ENCODE results near the gene CD86. TPM values are rescaled to one million over a fixed set of nuclear protein-coding genes. Genes with fewer than 3 reads are reported as not detected.

The CD86 gene
- total RNA-seq, 1 experiment from 2014 or later = not detected

DNA sequence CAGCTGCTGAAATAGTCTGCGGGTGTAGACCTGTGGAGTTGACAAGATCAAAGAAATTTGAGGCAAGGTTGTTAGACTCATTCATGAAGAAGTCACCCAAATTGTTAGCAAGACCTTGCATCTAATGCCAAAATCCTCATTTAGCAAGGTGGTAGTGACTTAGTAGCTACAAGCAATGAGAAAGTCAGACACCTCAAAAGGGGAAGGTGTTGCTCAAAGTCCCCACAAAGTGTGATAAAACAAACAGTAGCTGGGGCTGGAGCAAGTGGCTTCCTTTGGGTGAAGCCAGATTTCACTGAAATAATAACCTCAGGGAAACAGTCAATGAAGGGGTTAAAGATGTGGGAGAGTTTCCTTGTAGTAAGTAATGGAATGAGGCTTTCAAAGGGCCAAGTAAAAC lies 44.9 kb downstream of the CD86 start:
- H3K27ac Mint-ChIP-seq (ENCODE audit: low read depth, unreplicated experiment) = no peak overlapping the region
- intact Hi-C loops (cut with micrococcal nuclease) = loop anchor here (2.0 to 10.0 kb wide), 3 partner anchors 201 to 553 kb away; no protein-coding TSS in a partner anchor
- DNase-seq (ENCODE audit: unreplicated experiment) = no peak
- ChIA-PET POLR2A (no interaction called here), CTCF (interaction anchor here (0.6 to 1.6 kb wide), 8 partner anchors 9 to 553 kb away, joined by 3 to 6 read pairs (median 4); no protein-coding TSS in a partner anchor)
- no TSS peak for BruUV-seq (replicated peaks)
- H3K27me3 Mint-ChIP-seq (ENCODE audit: insufficient read depth, unreplicated experiment) = no peaks in the 10 kb centered on the region
- no peak overlapping the region for H3K4me3 Mint-ChIP-seq (ENCODE audit: unreplicated experiment)
- TF ChIP-seq, protein P1, sequence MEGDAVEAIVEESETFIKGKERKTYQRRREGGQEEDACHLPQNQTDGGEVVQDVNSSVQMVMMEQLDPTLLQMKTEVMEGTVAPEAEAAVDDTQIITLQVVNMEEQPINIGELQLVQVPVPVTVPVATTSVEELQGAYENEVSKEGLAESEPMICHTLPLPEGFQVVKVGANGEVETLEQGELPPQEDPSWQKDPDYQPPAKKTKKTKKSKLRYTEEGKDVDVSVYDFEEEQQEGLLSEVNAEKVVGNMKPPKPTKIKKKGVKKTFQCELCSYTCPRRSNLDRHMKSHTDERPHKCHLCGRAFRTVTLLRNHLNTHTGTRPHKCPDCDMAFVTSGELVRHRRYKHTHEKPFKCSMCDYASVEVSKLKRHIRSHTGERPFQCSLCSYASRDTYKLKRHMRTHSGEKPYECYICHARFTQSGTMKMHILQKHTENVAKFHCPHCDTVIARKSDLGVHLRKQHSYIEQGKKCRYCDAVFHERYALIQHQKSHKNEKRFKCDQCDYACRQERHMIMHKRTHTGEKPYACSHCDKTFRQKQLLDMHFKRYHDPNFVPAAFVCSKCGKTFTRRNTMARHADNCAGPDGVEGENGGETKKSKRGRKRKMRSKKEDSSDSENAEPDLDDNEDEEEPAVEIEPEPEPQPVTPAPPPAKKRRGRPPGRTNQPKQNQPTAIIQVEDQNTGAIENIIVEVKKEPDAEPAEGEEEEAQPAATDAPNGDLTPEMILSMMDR (IDR thresholded peaks at IDR 0.05; ENCODE audit: unreplicated experiment) = no peak
- H3K9me3 Mint-ChIP-seq (ENCODE audit: unreplicated experiment) = no peaks in the 10 kb centered on the region
- no peaks in the 10 kb centered on the region for H3K36me3 Mint-ChIP-seq (ENCODE audit: insufficient read depth, unreplicated experiment)
- H3K4me1 Mint-ChIP-seq (ENCODE audit: insufficient read depth, unreplicated experiment) = no peaks in the 10 kb centered on the region

DNA sequence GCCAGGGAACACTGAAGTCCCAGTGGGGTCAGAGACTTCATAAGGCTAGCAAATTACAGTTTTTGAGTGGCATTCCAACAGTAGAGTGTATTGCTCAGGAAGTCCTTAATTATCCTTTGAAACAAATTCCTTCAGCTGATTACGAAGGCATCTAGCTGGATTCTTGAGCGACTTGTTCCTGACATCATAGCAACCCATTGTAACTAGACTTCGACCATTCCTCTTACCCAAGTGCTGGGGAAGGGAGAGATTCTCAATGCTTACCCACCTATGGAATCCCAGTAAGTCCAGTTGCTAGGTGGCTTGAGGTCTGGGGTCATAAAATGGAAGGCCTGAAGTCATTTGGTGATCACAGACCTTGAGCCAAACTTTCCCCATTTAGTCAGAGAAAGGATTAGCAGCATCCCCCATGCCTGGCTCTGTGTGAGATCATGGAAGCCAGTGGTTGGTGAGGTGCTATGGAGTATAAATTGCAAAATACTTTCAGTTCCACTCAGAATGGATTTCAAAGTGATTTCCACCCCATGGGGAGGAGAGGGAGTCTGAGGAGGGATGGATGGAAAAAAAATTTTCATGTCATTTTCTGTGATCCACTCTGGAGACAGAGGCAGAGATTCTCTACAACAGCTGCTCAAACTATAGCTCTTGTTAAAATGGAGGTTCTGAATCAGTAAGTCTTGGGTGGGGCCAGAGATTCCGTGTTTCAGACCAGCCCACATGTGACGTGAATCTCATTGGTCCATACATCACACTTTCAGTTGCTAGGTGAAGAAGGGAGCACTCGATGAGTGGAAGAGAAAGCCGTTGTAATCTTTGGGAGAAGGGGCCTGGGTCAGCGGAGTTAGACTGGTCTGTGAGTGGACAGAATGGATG lies 45.7 kb downstream of the CD86 start:
- H3K27me3 Mint-ChIP-seq (ENCODE audit: insufficient read depth, unreplicated experiment) = no peaks in the 10 kb centered on the region
- no peaks in the 10 kb centered on the region for H3K36me3 Mint-ChIP-seq (ENCODE audit: insufficient read depth, unreplicated experiment)
- DNase-seq (ENCODE audit: unreplicated experiment) = no peak
- H3K9me3 Mint-ChIP-seq (ENCODE audit: unreplicated experiment) = no peaks in the 10 kb centered on the region
- intact Hi-C loops (cut with micrococcal nuclease) = loop anchor here (1.0 to 10.0 kb wide), 5 partner anchors 157 to 554 kb away; no protein-coding TSS in a partner anchor
- TF ChIP-seq, protein P1 (IDR thresholded peaks at IDR 0.05; ENCODE audit: unreplicated experiment) = no peak
- BruUV-seq (replicated peaks) = no TSS peak
- H3K4me3 Mint-ChIP-seq (ENCODE audit: unreplicated experiment) = no peak overlapping the region
- POLR2A ChIA-PET = interaction anchor here (0.9 to 1.3 kb wide), 4 partner anchors 9 to 283 kb away, joined by 3 to 4 read pairs (median 3); partner anchors contain the start of gene FAM162A
- CTCF ChIA-PET = interaction anchor here (0.6 to 3.4 kb wide), 34 partner anchors 8 to 1436 kb away, joined by 3 to 36 read pairs (median 4); partner anchors contain the start of gene POLQ
- H3K4me1 Mint-ChIP-seq (ENCODE audit: insufficient read depth, unreplicated experiment) = no peaks in the 10 kb centered on the region
- no peak overlapping the region for H3K27ac Mint-ChIP-seq (ENCODE audit: low read depth, unreplicated experiment)

DNA sequence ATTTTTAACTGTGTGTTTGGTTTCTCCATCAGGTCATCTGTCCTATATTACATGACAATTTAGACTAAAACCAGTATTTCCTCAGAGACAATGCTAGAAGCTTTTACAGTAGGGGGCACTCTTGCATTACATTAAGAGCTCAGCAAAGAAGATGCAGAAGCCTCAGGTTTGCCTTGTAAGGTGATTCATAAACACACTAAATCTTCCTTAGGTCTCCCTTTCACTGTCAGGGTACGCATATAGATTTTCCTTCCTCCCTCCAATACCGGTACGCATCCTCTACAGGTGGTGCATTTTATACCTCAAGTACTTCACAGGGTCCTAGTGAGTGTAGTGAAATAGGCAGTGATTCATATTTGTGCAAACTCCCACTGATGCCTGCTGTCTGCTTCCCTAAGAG lies 46.5 kb downstream of the CD86 start:
- TF ChIP-seq, protein P1 (IDR thresholded peaks at IDR 0.05; ENCODE audit: unreplicated experiment) = peak; percentile 74
- intact Hi-C loops (cut with micrococcal nuclease) = loop anchor here (1.0 to 10.0 kb wide), 5 partner anchors 157 to 555 kb away; no protein-coding TSS in a partner anchor
- H3K27me3 Mint-ChIP-seq (ENCODE audit: insufficient read depth, unreplicated experiment) = no peaks in the 10 kb centered on the region
- BruUV-seq (replicated peaks) = no TSS peak
- peak; percentile 76 for DNase-seq (ENCODE audit: unreplicated experiment)
- H3K4me3 Mint-ChIP-seq (ENCODE audit: unreplicated experiment) = no peak overlapping the region
- no peaks in the 10 kb centered on the region for H3K36me3 Mint-ChIP-seq (ENCODE audit: insufficient read depth, unreplicated experiment)
- no peak overlapping the region for H3K27ac Mint-ChIP-seq (ENCODE audit: low read depth, unreplicated experiment)
- CTCF ChIA-PET = interaction anchor here (0.6 to 3.4 kb wide), 30 partner anchors 9 to 1435 kb away, joined by 3 to 36 read pairs (median 4); partner anchors contain the start of gene POLQ
- no peaks in the 10 kb centered on the region for H3K9me3 Mint-ChIP-seq (ENCODE audit: unreplicated experiment)
- no peaks in the 10 kb centered on the region for H3K4me1 Mint-ChIP-seq (ENCODE audit: insufficient read depth, unreplicated experiment)
- POLR2A ChIA-PET = interaction anchor here (0.6 to 1.3 kb wide), 6 partner anchors 8 to 555 kb away, joined by 3 to 4 read pairs (median 3); partner anchors contain the start of gene FAM162A

Data from MCF 10A (cell line).